Gastrocnemius medialis (tissue), 4 donors: ENCODE data around the gene KCNJ9.

Source experiments
- CTCF ChIP-seq, 5 experiments: fragments of 450-650 bp in 3 of 5; fragments of 200-600 bp in 2 of 5; sonication (generic) in 2 of 5; IDR thresholded peaks in 4 of 5; conservative IDR thresholded peaks in 1 of 5; 1 replicate in 4 of 5; 2 replicates in 1 of 5; pipeline ENCODE4 v1.5.1; 2016 to 2019; ENCODE audit warnings: antibody characterized with exemption in 5 of 5, mild to moderate bottlenecking in 3 of 5, moderate library complexity in 3 of 5
- POLR2A ChIP-seq, 2 donors: fragments of 450-650 bp; IDR thresholded peaks; one replicate each; pipeline ENCODE4 v1.6.1; 2017; ENCODE audit warnings: antibody characterized with exemption in 2 of 2, mild to moderate bottlenecking in 2 of 2, moderate library complexity in 2 of 2

DNA sequence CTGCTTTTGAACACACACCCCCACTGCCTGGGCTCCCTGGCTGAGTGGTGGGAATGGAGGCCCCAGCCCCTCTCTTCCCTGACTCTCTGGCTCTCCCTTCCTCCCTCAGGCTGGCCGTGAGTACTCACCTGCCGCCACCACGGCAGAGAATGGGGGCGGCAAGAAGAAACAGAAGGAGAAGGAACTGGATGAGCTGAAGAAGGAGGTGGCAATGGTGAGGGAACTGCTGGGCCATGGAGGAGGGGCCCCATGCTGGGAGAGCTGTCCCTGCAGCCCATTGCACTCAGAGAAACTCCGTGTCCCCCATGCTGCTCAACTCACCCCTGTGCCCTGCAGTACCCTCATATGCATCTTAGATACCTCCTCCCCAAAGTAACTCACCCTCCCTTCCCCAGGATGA, 39.5 kb downstream of the KCNJ9 start:
- TF ChIP-seq CTCF (IDR thresholded peaks at IDR 0.05 in 4 of 5, conservative IDR thresholded peaks at IDR 0.05 in 1 of 5) (no peak), POLR2A (IDR thresholded peaks at IDR 0.05) (no peak)
